ENCODE data around the gene ALKBH5. TPM values are rescaled to one million over a fixed set of nuclear protein-coding genes. Genes with fewer than 3 reads are reported as not detected.

ALKBH5 gene
- total and polyA plus RNA-seq, 2 of the 8 experiments (the other 6 are each of a cell fraction or from before 2014, with no cell fraction given) = 63.7 to 86.4 TPM

DNA sequence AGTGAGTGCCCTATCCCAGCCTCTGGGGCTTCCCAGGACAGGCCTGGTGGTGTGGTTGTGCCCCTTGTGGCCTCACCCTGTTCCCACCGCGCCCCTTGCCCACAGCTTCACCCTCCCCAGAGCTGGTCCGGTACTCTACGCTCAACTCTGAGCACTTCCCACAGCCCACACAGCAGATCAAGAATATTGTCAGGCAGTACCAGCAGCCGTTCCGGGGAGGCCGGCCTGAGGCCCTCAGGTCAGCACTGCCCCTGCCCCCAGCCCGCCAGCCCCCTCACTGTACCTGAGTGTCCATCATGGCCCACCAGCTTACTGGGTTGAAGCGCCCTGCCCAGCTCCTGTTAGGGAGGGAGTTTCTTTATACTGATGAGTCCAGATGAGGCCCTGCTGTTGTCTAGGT is 32.3 kb upstream of the ALKBH5 start:
- Histone ChIP-seq H3K4me1 (replicated peaks in 1 of 4; ENCODE audit: control insufficient read depth in 3 of 4, insufficient read depth in 4 of 4, low read length in 3 of 4) (peaks cover 0 to 14% (median 7%) of the 10 kb centered on the region in 4 experiments; a peak in 6 of 7 replicates), H2BK120ac (replicated peaks; ENCODE audit: low read depth, low read length) (no peak overlapping the region), H3K23me2 (ENCODE audit: low read depth, low read length) (peaks cover 4% of the 10 kb centered on the region; the same call in 1 of the 2 replicates), H3K27me3 (replicated peaks in 1 of 4; ENCODE audit: control insufficient read depth in 3 of 4, extremely low read depth in 1 of 4, insufficient read depth in 3 of 4, low read length in 3 of 4) (no peaks in the 10 kb centered on the region; a peak in 1 of 7 replicates), H2BK15ac (ENCODE audit: low read length) (no peak overlapping the region), H3K79me1 (ENCODE audit: low read depth, low read length) (no peaks in the 10 kb centered on the region), H3K9me3 (ENCODE audit: insufficient read depth in 2 of 2, low read depth in 1 of 2, low read length in 1 of 2) (no peaks in the 10 kb centered on the region), H2AFZ (ENCODE audit: low read length) (no peak overlapping the region), H2AK5ac (ENCODE audit: low read depth, low read length) (no peak overlapping the region), H2BK5ac (ENCODE audit: low read depth, low read length) (no peak overlapping the region), H4K91ac (replicated peaks; ENCODE audit: insufficient read length, low read length) (no peak overlapping the region), H3K14ac (ENCODE audit: insufficient read length) (no peak overlapping the region), H3K23ac (ENCODE audit: insufficient read length) (no peak overlapping the region), H3K79me2 (ENCODE audit: control insufficient read depth in 1 of 2, insufficient read depth in 2 of 2, low read length in 2 of 2) (no peaks in the 10 kb centered on the region), H2BK20ac (ENCODE audit: low read length) (no peak overlapping the region), H3K36me3 (ENCODE audit: control insufficient read depth in 2 of 4, insufficient read depth in 4 of 4, low read length in 3 of 4) (no peaks in the 10 kb centered on the region), H3K18ac (ENCODE audit: extremely low read depth, low read length) (no peak overlapping the region), H3K27ac (ENCODE audit: low read depth, low read length) (no peak overlapping the region), H3K56ac (replicated peaks; ENCODE audit: insufficient read length, low read depth, low read length) (no peak overlapping the region), H3K4me3 (ENCODE audit: extremely low read depth in 1 of 4, insufficient read depth in 2 of 4, low read depth in 3 of 4, low read length in 4 of 4) (no peak overlapping the region), H3K9ac (replicated peaks in 1 of 4; ENCODE audit: extremely low read depth in 1 of 4, low read depth in 3 of 4, low read length in 3 of 4) (no peak overlapping the region), H4K5ac (ENCODE audit: insufficient read length, low read depth, low read length) (no peak overlapping the region), H4K20me1 (replicated peaks in 1 of 2; ENCODE audit: control insufficient read depth in 1 of 2, insufficient read depth in 2 of 2, low read length in 2 of 2) (no peaks in the 10 kb centered on the region), H4K8ac (ENCODE audit: extremely low read depth, insufficient read depth, low read length) (no peak overlapping the region), H2BK12ac (ENCODE audit: low read depth, low read length) (no peak overlapping the region), H3K4ac (replicated peaks; ENCODE audit: insufficient read length, low read depth, low read length) (no peak overlapping the region), H3K4me2 (ENCODE audit: insufficient read depth in 1 of 2, low read depth in 2 of 2, low read length in 2 of 2) (no peak overlapping the region)
- DNase-seq (ENCODE audit: low read depth in 1 of 2, low spot score in 2 of 2) (no peak), FAIRE-seq (no peak)
- TF ChIP-seq KDM1A (IDR thresholded peaks at IDR 0.05; ENCODE audit: borderline replicate concordance, low read length) = no peak
- TF ChIP-seq, protein P1, sequence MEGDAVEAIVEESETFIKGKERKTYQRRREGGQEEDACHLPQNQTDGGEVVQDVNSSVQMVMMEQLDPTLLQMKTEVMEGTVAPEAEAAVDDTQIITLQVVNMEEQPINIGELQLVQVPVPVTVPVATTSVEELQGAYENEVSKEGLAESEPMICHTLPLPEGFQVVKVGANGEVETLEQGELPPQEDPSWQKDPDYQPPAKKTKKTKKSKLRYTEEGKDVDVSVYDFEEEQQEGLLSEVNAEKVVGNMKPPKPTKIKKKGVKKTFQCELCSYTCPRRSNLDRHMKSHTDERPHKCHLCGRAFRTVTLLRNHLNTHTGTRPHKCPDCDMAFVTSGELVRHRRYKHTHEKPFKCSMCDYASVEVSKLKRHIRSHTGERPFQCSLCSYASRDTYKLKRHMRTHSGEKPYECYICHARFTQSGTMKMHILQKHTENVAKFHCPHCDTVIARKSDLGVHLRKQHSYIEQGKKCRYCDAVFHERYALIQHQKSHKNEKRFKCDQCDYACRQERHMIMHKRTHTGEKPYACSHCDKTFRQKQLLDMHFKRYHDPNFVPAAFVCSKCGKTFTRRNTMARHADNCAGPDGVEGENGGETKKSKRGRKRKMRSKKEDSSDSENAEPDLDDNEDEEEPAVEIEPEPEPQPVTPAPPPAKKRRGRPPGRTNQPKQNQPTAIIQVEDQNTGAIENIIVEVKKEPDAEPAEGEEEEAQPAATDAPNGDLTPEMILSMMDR (IDR thresholded peaks at IDR 0.05; ENCODE audit: control extremely low read depth in 1 of 3, insufficient read depth in 1 of 3, low read depth in 1 of 3, low read length in 3 of 3) = peak in 1 of 3 experiments; percentile 8; a peak in 1 of 4 replicates
- TF ChIP-seq, protein P2, sequence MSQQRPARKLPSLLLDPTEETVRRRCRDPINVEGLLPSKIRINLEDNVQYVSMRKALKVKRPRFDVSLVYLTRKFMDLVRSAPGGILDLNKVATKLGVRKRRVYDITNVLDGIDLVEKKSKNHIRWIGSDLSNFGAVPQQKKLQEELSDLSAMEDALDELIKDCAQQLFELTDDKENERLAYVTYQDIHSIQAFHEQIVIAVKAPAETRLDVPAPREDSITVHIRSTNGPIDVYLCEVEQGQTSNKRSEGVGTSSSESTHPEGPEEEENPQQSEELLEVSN (IDR thresholded peaks at IDR 0.05) = no peak
- TF ChIP-seq EP300 (IDR thresholded peaks at IDR 0.05; ENCODE audit: borderline replicate concordance in 1 of 2, low read depth in 2 of 2, low read length in 2 of 2) = no peak
- no peak for TF ChIP-seq RNF2 (IDR thresholded peaks at IDR 0.05; ENCODE audit: borderline replicate concordance, low read depth, low read length, missing control alignments, poor library complexity, severe bottlenecking)
- 98% methylated on average over 5 of the region's 9 CpGs; no CpG with 5 or more reads in 1 of the 2 experiments for WGBS, 2 experiments (ENCODE audit: extremely low coverage in 1 of 2, insufficient coverage in 1 of 2, insufficient read length in 1 of 2, insufficient replicate concordance in 2 of 2, low coverage in 1 of 2, low lambda C conversion rate in 2 of 2, missing lambda C conversion rate in 1 of 2)
- ChIA-PET POLR2A (ENCODE audit: partially characterized antibody) (interaction anchor here (2.1 kb wide), 1 partner anchor 32 kb away, joined by 11 read pairs; the partner anchor contains the start of gene ALKBH5), CTCF (ENCODE audit: partially characterized antibody) (interaction anchor here (1.1 to 10.9 kb wide), 3 partner anchors 9 to 56 kb away, joined by 3 to 141 read pairs (median 7); no protein-coding TSS in a partner anchor)
